Chondrocyte (in vitro differentiated cells): Measurements from ENCODE around the gene OR4F6. TPM values are rescaled to one million over a fixed set of nuclear protein-coding genes. Genes with fewer than 3 reads are reported as not detected.

ENCODE experiments used
- DNase-seq: peaks from one replicate; pipeline ENCODE4 v3.0.0; 2021; ENCODE audit warnings: mixed read lengths, low spot score
- H3K27ac Mint-ChIP-seq: one replicate; pipeline ENCODE4 v1.8.0; 2021; ENCODE audit warnings: mild to moderate bottlenecking, moderate library complexity, mixed read lengths; ENCODE audit not compliant: unreplicated experiment
- H3K27me3 Mint-ChIP-seq: 2 replicates; pipeline ENCODE4 v1.8.0; 2021; ENCODE audit warnings: low read depth, mixed read lengths
- H3K36me3 Mint-ChIP-seq: 2 replicates; pipeline ENCODE4 v1.8.0; 2021; ENCODE audit warnings: low read depth, mixed read lengths
- H3K4me1 Mint-ChIP-seq: 2 replicates; pipeline ENCODE4 v1.8.0; 2021; ENCODE audit warnings: low read depth, mild to moderate bottlenecking, mixed read lengths
- H3K4me3 Mint-ChIP-seq: one replicate; pipeline ENCODE4 v1.8.0; 2021; ENCODE audit warnings: mild to moderate bottlenecking, moderate library complexity, mixed read lengths; ENCODE audit not compliant: unreplicated experiment
- H3K9me3 Mint-ChIP-seq: 2 replicates; pipeline ENCODE4 v1.8.0; 2021; ENCODE audit warnings: low read depth, mixed read lengths
- CTCF ChIP-seq: fragments of 200-600 bp; sonication (generic); IDR thresholded peaks from 2 replicates; pipeline ENCODE4 v1.5.0; 2021; ENCODE audit warnings: antibody characterized with exemption, mild to moderate bottlenecking, moderate library complexity
- total RNA-seq: library from RNA; stranded (reverse); gene quantifications from 3 replicates; pipeline ENCODE4 v1.2.1, GENCODE V29; 2021

Gene OR4F6
- total RNA-seq, 1 donor from 2014 or later = not detected

GRCh38 chr15:101804375-101804774 lies 1.1 kb downstream of the OR4F6 start:
- no peak overlapping the region for H3K27ac Mint-ChIP-seq

GRCh38 chr15:101804941-101805340 lies 1.6 kb downstream of the OR4F6 start:
- TF ChIP-seq CTCF = no peak
- Mint-ChIP-seq H3K9me3 (no peaks in the 10 kb centered on the region), H3K27me3 (peaks cover 24% of the 10 kb centered on the region), H3K36me3 (no peaks in the 10 kb centered on the region), H3K27ac (no peak overlapping the region), H3K4me3 (no peak overlapping the region), H3K4me1 (no peaks in the 10 kb centered on the region)
- no peak for DNase-seq

More at GRCh38 chr15:101804375-101804774, 1.1 kb downstream of the OR4F6 start:
- H3K27me3 Mint-ChIP-seq = peaks cover 24% of the 10 kb centered on the region
- DNase-seq = no peak
- no peak for TF ChIP-seq CTCF
- no peaks in the 10 kb centered on the region for H3K36me3 Mint-ChIP-seq
- H3K4me3 Mint-ChIP-seq = no peak overlapping the region
- H3K9me3 Mint-ChIP-seq = no peaks in the 10 kb centered on the region
- no peaks in the 10 kb centered on the region for H3K4me1 Mint-ChIP-seq

GRCh38 chr15:101805605-101806345 lies 2.5 kb downstream of the OR4F6 start:
- Mint-ChIP-seq H3K27me3 (peaks cover 23% of the 10 kb centered on the region), H3K27ac (no peak overlapping the region), H3K36me3 (no peaks in the 10 kb centered on the region), H3K4me1 (no peaks in the 10 kb centered on the region), H3K9me3 (no peaks in the 10 kb centered on the region), H3K4me3 (no peak overlapping the region)
- no peak for TF ChIP-seq CTCF
- DNase-seq = no peak

GRCh38 chr15:101807345-101807945 lies 4.1 kb downstream of the OR4F6 start:
- no peak for DNase-seq
- no peak for TF ChIP-seq CTCF
- no peak overlapping the region for H3K4me3 Mint-ChIP-seq
- no peaks in the 10 kb centered on the region for H3K4me1 Mint-ChIP-seq
- no peaks in the 10 kb centered on the region for H3K36me3 Mint-ChIP-seq
- no peak overlapping the region for H3K27ac Mint-ChIP-seq
- H3K9me3 Mint-ChIP-seq = no peaks in the 10 kb centered on the region
- H3K27me3 Mint-ChIP-seq = peaks cover 29% of the 10 kb centered on the region

- no peak for TF ChIP-seq CTCF
- Mint-ChIP-seq H3K9me3 (no peaks in the 10 kb centered on the region), H3K27ac (no peak overlapping the region), H3K4me3 (no peak overlapping the region), H3K36me3 (no peaks in the 10 kb centered on the region), H3K27me3 (peaks cover 35% of the 10 kb centered on the region), H3K4me1 (no peaks in the 10 kb centered on the region)
- no peak for DNase-seq
Measured at GRCh38 chr15:101808201-101808600, 4.9 kb downstream of the OR4F6 start.
